Glutamatergic neuron (in vitro differentiated cells): Measurements from ENCODE around the gene SUPT6H. TPM values are rescaled to one million over a fixed set of nuclear protein-coding genes. Genes with fewer than 3 reads are reported as not detected.
A peak's percentile ranks its signal among the peaks of the same experiment; 100 is the strongest.

Experiments used
- DNase-seq: peaks from one replicate; pipeline ENCODE4 v3.0.0; 2022
- H3K27ac Mint-ChIP-seq: one replicate; pipeline ENCODE4 v1.8.0; 2020; ENCODE audit warnings: mild to moderate bottlenecking, mixed read lengths, inconsistent platforms; ENCODE audit not compliant: unreplicated experiment
- H3K27me3 Mint-ChIP-seq: one replicate; pipeline ENCODE4 v1.8.0; 2020; ENCODE audit warnings: mild to moderate bottlenecking, moderate library complexity, mixed read lengths, inconsistent platforms; ENCODE audit not compliant: unreplicated experiment
- H3K36me3 Mint-ChIP-seq: one replicate; pipeline ENCODE4 v1.8.0; 2020; ENCODE audit warnings: mild to moderate bottlenecking, mixed read lengths, inconsistent platforms; ENCODE audit not compliant: unreplicated experiment
- H3K4me1 Mint-ChIP-seq: one replicate; pipeline ENCODE4 v1.8.0; 2020; ENCODE audit warnings: mild to moderate bottlenecking, low read depth, mixed read lengths, inconsistent platforms; ENCODE audit not compliant: unreplicated experiment
- H3K4me3 Mint-ChIP-seq: one replicate; pipeline ENCODE4 v1.8.0; 2020; ENCODE audit warnings: mild to moderate bottlenecking, mixed read lengths, inconsistent platforms; ENCODE audit not compliant: unreplicated experiment
- H3K9me3 Mint-ChIP-seq: one replicate; pipeline ENCODE4 v1.8.0; 2020; ENCODE audit warnings: mild to moderate bottlenecking, moderate library complexity, mixed read lengths, inconsistent platforms; ENCODE audit not compliant: unreplicated experiment
- total RNA-seq: library from RNA; stranded (reverse); fragmentation: NEBNext Ultra II Directional; extraction: Animal tissue kit (Norgen Biotek cat#: 25700); gene quantifications from one replicate; pipeline ENCODE4 v1.2.1, GENCODE V29; 2021; ENCODE audit not compliant: unreplicated experiment
- TF ChIP-seq, protein P1 (sequence below): fragments of 200-600 bp; sonication (generic); IDR thresholded peaks from one replicate; pipeline ENCODE4 v1.5.0; 2021; ENCODE audit not compliant: partially characterized antibody, unreplicated experiment

Gene SUPT6H
- total RNA-seq, 1 donor from 2014 or later: 108 TPM

DNA sequence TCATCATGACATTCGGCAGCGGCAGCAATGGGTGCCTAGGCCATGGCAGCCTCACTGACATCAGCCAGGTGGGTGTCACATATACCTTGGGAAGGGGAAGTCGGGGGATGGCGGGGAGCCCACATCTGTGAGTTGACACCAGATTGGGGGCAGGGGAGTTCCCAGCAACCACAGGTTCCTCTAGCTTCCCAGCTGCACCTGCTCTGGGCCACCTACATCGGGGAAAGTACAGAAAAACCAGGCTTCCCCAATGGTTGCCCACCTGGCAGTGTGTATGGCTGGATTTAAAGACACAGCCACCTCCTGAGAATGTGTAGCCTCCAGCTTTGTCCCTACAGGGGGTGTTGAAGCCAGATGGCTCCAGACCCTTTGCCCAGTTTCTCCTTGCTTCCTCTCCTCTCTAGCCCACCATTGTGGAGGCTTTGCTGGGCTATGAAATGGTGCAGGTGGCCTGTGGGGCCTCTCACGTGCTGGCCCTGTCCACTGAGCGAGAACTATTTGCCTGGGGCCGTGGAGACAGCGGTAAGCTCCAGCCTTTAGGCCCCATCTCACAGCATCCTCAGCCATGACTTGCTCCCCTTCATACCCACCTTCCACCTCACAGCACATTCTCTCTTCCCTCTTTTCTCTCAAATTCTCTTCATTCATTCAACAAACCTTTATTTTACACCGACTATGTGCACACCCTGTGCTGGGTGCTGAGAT lies 76.8 kb downstream of the SUPT6H start:
- peak overlapping the region; percentile 28 for H3K4me3 Mint-ChIP-seq
- TF ChIP-seq, protein P1, sequence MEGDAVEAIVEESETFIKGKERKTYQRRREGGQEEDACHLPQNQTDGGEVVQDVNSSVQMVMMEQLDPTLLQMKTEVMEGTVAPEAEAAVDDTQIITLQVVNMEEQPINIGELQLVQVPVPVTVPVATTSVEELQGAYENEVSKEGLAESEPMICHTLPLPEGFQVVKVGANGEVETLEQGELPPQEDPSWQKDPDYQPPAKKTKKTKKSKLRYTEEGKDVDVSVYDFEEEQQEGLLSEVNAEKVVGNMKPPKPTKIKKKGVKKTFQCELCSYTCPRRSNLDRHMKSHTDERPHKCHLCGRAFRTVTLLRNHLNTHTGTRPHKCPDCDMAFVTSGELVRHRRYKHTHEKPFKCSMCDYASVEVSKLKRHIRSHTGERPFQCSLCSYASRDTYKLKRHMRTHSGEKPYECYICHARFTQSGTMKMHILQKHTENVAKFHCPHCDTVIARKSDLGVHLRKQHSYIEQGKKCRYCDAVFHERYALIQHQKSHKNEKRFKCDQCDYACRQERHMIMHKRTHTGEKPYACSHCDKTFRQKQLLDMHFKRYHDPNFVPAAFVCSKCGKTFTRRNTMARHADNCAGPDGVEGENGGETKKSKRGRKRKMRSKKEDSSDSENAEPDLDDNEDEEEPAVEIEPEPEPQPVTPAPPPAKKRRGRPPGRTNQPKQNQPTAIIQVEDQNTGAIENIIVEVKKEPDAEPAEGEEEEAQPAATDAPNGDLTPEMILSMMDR: no peak
- H3K36me3 Mint-ChIP-seq: peaks cover 4% of the 10 kb centered on the region
- peaks cover 12% of the 10 kb centered on the region for H3K9me3 Mint-ChIP-seq
- peaks cover 11% of the 10 kb centered on the region for H3K4me1 Mint-ChIP-seq
- H3K27ac Mint-ChIP-seq: peak overlapping the region; percentile 29
- H3K27me3 Mint-ChIP-seq: peaks cover 5% of the 10 kb centered on the region
- no peak for DNase-seq

DNA sequence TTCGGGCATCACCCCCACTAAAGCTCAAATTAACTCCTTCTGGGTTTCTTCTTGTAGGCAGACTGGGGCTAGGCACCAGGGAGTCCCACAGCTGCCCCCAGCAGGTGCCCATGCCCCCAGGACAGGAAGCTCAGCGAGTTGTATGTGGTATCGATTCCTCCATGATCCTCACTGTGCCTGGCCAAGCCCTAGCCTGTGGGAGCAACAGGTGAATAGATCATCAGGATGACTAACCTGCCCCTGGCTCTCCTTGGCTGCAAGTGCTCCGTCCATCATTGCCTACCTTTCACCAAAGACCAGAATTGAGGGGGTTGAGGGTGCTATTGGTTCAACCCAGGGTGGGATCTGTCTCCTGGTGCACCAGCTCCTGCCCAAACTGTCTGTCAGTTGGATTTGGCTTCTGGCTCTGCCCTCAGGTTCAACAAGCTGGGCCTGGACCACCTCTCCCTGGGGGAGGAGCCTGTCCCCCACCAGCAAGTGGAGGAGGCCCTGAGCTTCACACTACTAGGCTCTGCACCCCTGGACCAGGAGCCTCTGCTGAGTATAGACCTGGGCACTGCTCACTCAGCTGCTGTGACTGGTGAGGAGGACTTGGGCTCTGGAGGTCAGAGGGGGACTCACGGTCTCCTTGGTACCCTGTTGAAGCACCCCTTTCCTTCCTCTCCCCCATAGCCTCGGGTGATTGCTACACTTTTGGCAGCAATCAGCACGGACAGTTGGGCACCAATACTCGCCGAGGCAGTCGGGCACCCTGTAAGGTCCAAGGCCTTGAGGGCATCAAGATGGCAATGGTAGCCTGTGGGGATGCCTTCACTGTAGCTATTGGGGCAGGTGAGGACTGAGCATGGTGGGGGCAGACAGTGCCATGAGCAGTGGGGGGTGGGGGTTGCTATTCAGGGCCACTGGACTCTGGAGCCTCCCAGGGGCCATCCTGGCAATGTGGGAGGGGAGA lies 78.7 kb downstream of the SUPT6H start:
- H3K4me3 Mint-ChIP-seq: no peak overlapping the region
- no peak for DNase-seq
- peaks cover 4% of the 10 kb centered on the region for H3K36me3 Mint-ChIP-seq
- H3K27me3 Mint-ChIP-seq: peaks cover 14% of the 10 kb centered on the region
- H3K4me1 Mint-ChIP-seq: peaks cover 11% of the 10 kb centered on the region
- H3K27ac Mint-ChIP-seq: no peak overlapping the region
- peaks cover 22% of the 10 kb centered on the region for H3K9me3 Mint-ChIP-seq
- TF ChIP-seq, protein P1: no peak

DNA sequence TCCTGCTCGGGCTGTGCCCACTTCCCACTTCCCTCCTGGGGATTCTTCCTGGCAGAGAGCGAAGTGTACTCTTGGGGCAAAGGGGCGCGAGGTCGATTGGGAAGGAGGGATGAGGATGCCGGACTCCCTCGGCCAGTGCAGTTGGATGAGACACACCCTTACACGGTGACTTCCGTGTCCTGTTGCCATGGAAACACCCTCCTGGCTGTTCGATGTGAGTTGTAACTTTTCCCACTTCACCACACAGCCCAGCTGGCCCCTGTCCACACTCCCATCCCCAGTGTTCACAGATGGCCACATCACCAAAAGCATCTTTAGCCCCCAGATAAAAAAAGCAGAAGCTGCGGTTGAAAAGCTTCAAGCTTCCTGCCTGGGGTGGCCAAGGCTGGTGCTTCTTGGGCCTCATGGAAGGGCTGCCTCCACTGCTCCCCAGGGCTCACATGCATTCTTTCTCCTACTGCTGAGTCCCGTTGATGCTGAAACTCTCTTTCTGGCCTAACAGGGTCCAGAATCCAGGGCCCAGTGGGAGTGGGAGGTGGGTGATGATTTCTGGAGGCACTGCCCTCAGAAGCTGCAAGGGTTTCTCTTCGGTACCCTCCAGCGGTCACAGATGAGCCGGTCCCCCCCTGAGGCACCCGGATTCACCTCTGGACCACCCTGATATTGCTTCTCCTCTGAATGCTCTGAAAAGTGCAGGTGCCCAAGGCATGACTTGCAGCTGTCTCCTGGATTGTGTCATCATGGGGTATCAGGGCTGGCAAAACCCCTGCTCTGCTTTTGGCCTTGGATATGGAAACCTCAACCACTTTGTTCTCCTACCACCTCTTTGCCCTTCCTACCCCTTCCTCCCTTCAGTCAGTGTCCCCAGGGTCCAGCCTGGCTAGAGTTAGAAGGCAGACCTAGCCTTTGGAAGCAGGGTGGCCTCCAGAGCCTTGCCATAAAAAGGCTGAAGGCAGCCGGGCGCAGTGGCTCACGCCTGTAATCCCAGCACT lies 79.6 kb downstream of the SUPT6H start:
- H3K36me3 Mint-ChIP-seq: peaks cover 4% of the 10 kb centered on the region
- no peak overlapping the region for H3K4me3 Mint-ChIP-seq
- H3K9me3 Mint-ChIP-seq: peaks cover 25% of the 10 kb centered on the region
- H3K27ac Mint-ChIP-seq: peak overlapping the region; percentile 48
- TF ChIP-seq, protein P1: no peak
- H3K4me1 Mint-ChIP-seq: peaks cover 16% of the 10 kb centered on the region
- H3K27me3 Mint-ChIP-seq: peaks cover 19% of the 10 kb centered on the region
- DNase-seq: no peak

DNA sequence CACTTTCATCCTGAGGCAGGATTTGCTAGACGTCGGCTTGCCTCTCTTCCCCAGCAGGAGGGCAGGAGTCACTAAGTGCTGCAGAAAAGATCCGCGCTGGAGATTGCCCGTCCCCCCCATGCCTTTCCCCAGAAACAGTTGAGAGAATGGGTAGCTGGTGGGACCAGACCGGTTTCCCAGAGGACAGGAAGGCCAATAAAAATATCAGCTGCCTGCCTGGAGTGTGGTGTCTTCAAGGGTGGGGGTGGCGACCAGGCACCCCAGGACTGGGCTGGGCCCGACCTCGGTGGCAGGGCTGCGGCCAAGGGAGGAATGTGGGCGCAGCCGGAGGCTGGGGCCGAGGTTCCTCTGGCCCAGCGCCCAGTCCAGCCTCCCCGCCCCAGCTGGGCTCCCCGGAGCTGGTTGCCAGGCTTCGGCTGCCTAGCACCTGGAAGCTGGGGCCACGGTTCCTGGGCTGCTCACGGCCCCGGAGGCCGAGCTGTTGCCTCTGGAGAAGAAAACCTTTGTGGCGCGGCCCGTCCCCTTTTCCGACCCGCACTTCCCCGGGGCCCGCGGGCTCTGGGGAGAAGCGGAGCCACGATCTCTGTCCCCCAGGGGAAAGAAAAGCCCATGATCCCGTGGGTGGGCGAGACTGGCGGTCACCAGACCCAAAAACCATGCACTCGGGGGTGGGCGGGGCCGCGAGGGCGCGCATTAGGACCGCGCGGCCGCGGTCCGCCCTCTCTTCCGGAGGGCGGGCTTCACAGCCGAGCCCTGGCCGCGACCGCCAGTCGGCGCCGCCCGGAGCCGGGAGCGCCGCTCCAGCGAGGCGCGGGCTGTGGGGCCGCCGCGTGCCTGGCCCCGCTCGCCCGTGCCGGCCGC lies 81.5 kb downstream of the SUPT6H start, which contains the start of gene TRAF4:
TRAF4 (plus strand) TSS at position 769 of the 861 bp plus-strand sequence. CDS start 102 bp downstream, outside the sequence.
- Mint-ChIP-seq H3K4me1 (peaks cover 21% of the 10 kb centered on the region), H3K27me3 (peaks cover 25% of the 10 kb centered on the region), H3K4me3 (peak within 1 kb of the TSS; percentile 90), H3K9me3 (peaks cover 29% of the 10 kb centered on the region), H3K27ac (peak within 1 kb of the TSS; percentile 96), H3K36me3 (no peaks in the 10 kb centered on the region)
- TF ChIP-seq, protein P1: no peak
- peak; percentile 85 for DNase-seq
